ENCODE measurements around the gene SORT1. TPM values are rescaled to one million over a fixed set of nuclear protein-coding genes. Genes with fewer than 3 reads are reported as not detected.
A peak's percentile ranks its signal among the peaks of the same experiment; 100 is the strongest.

Gene SORT1
- total and polyA plus RNA-seq, 2 of the 8 experiments (the other 6 are each of a cell fraction or from before 2014, with no cell fraction given) = 18.7 to 69.6 TPM

DNA sequence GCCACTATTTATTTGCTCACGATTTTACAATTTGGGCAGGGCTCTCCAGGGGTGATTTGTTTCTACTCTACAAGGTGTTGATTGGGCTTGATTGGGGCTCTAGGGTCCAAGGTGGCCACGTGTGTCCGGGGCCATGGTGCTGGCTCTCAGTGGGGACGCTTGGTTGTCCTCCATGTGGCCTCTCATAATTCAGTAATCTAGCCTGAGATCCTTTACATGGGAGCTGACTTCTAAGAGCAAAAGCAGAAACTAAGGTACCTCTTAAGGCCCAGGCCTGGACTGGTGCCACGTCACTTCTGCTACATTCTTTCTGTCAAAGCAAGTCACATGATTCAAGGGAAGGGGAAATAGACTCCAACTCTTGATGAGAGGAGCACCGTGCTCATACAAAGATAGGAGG is 106.7 kb downstream of the SORT1 start:
- Histone ChIP-seq H2BK5ac (ENCODE audit: low read depth, low read length) (no peak overlapping the region), H3K36me3 (ENCODE audit: control insufficient read depth in 2 of 4, insufficient read depth in 4 of 4, low read length in 3 of 4) (no peaks in the 10 kb centered on the region), H2BK120ac (replicated peaks; ENCODE audit: low read depth, low read length) (no peak overlapping the region), H3K14ac (ENCODE audit: insufficient read length) (no peak overlapping the region), H3K4me1 (replicated peaks in 1 of 4; ENCODE audit: control insufficient read depth in 3 of 4, insufficient read depth in 4 of 4, low read length in 3 of 4) (no peaks in the 10 kb centered on the region), H3K27me3 (replicated peaks in 1 of 4; ENCODE audit: control insufficient read depth in 3 of 4, extremely low read depth in 1 of 4, insufficient read depth in 3 of 4, low read length in 3 of 4) (no peaks in the 10 kb centered on the region; a peak in 1 of 7 replicates), H3K4me3 (ENCODE audit: extremely low read depth in 1 of 4, insufficient read depth in 2 of 4, low read depth in 3 of 4, low read length in 4 of 4) (no peak overlapping the region), H3K27ac (ENCODE audit: low read depth, low read length) (no peak overlapping the region), H3K56ac (replicated peaks; ENCODE audit: insufficient read length, low read depth, low read length) (no peak overlapping the region), H2BK12ac (ENCODE audit: low read depth, low read length) (no peak overlapping the region), H2BK20ac (ENCODE audit: low read length) (no peak overlapping the region), H3K23ac (ENCODE audit: insufficient read length) (no peak overlapping the region), H3K23me2 (ENCODE audit: low read depth, low read length) (no peaks in the 10 kb centered on the region), H3K79me2 (ENCODE audit: control insufficient read depth in 1 of 2, insufficient read depth in 2 of 2, low read length in 2 of 2) (no peaks in the 10 kb centered on the region), H3K18ac (ENCODE audit: extremely low read depth, low read length) (no peak overlapping the region), H4K20me1 (replicated peaks in 1 of 2; ENCODE audit: control insufficient read depth in 1 of 2, insufficient read depth in 2 of 2, low read length in 2 of 2) (no peaks in the 10 kb centered on the region), H3K4ac (replicated peaks; ENCODE audit: insufficient read length, low read depth, low read length) (no peak overlapping the region), H4K8ac (ENCODE audit: extremely low read depth, insufficient read depth, low read length) (no peak overlapping the region), H3K79me1 (ENCODE audit: low read depth, low read length) (no peaks in the 10 kb centered on the region), H2BK15ac (ENCODE audit: low read length) (no peak overlapping the region), H2AFZ (ENCODE audit: low read length) (peak overlapping the region; percentile 62; the same call in 1 of the 2 replicates), H3K9ac (replicated peaks in 1 of 4; ENCODE audit: extremely low read depth in 1 of 4, low read depth in 3 of 4, low read length in 3 of 4) (no peak overlapping the region), H3K9me3 (ENCODE audit: insufficient read depth in 2 of 2, low read depth in 1 of 2, low read length in 1 of 2) (no peaks in the 10 kb centered on the region), H3K4me2 (ENCODE audit: insufficient read depth in 1 of 2, low read depth in 2 of 2, low read length in 2 of 2) (no peak overlapping the region), H4K91ac (replicated peaks; ENCODE audit: insufficient read length, low read length) (no peak overlapping the region), H4K5ac (ENCODE audit: insufficient read length, low read depth, low read length) (no peak overlapping the region), H2AK5ac (ENCODE audit: low read depth, low read length) (no peak overlapping the region)
- 95% methylated on average over 6 of the region's 6 CpGs; no CpG with 5 or more reads in 1 of the 2 experiments for WGBS, 2 experiments (ENCODE audit: extremely low coverage in 1 of 2, insufficient coverage in 1 of 2, insufficient read length in 1 of 2, insufficient replicate concordance in 2 of 2, low coverage in 1 of 2, low lambda C conversion rate in 2 of 2, missing lambda C conversion rate in 1 of 2)
- DNase-seq (ENCODE audit: low read depth in 1 of 2, low spot score in 2 of 2) = no peak
- ChIA-PET POLR2A (ENCODE audit: partially characterized antibody) (no interaction called here), CTCF (ENCODE audit: partially characterized antibody) (interaction anchor here (1.4 to 1.5 kb wide), 2 partner anchors 41 to 99 kb away, joined by 3 to 5 read pairs; no protein-coding TSS in a partner anchor)
- TF ChIP-seq TBP (IDR thresholded peaks at IDR 0.05; ENCODE audit: low read depth, low read length) (no peak), SP2 (IDR thresholded peaks at IDR 0.05; ENCODE audit: low read length) (no peak), KDM1A (IDR thresholded peaks at IDR 0.05; ENCODE audit: borderline replicate concordance, low read length) (no peak), RFX5 (IDR thresholded peaks at IDR 0.05; ENCODE audit: borderline replicate concordance, low read depth, low read length) (no peak)
- no peak for FAIRE-seq
